ENCODE data around the gene MBOAT2.

Gene MBOAT2

GRCh38 chr2:8867363-8867762 lies 136.1 kb downstream of the MBOAT2 start:
- DNase-seq (ENCODE audit: low read depth in 2 of 3, low spot score in 2 of 3): no peak

GRCh38 chr2:8863331-8863953 lies 140.0 kb downstream of the MBOAT2 start:
- no peak for DNase-seq (ENCODE audit: low read depth in 2 of 3, low spot score in 2 of 3)

DNA sequence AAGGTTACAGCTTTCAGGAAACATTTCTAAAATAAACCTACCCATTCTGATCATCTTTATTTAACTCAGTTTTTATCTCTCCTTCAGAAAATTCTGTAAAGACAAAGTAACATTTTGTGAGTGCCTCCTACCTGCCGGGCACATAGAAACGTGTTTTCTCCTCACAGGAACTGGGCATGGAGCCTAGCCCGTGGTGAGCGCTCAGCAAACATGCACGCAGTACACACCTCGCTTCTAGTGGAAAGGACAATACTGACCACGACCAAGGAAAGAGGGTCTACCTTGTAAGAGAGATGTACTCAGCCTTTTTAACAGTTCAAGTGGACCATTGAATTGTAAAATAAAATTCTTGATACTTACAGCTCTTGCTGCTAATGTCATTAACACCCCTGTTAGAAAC lies 141.3 kb downstream of the MBOAT2 start:
- no peak for DNase-seq (ENCODE audit: low read depth in 2 of 3, low spot score in 2 of 3)

DNA sequence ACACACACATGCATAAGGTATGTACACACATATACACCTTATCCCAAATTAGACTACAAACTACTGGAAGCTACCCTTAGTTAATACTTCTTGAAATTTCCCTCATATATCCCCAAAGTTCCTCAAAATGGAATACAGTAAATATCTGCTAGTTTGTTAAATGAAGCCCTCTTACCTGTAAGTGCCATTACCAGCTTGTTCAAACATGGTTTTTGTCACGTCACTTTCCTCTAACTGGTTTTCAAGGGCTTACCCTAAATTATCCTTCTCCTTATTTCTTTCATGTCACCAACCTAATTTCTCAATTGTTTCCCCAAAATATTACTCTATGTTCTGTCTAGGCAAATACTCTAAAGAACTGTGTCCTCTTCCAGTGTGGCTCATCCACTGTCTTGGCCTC lies 141.7 kb downstream of the MBOAT2 start:
- no peak for DNase-seq (ENCODE audit: low read depth in 2 of 3, low spot score in 2 of 3)

DNA sequence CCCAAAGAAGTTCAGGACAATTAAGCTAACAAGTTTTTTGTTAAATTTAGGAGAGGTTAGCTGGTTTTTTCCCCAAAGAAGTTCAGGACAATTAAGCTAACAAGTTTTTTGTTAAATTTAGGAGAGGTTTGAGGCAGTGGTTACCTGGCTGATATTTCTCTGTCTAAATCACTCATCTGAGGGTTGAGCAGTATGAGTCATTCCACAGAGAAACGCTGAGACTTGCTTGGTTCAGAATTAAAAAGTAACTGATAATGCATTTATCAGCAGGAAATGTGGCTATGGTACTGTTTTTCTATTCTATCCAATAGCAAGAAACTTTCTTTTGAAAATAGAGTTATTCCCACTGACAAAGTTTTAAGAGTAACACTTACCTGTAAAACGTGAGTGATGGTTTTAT lies 143.2 kb downstream of the MBOAT2 start:
- DNase-seq (ENCODE audit: low read depth in 2 of 3, low spot score in 2 of 3): no peak

GRCh38 chr2:8858910-8859309 lies 144.6 kb downstream of the MBOAT2 start:
- no peak for DNase-seq (ENCODE audit: low read depth in 2 of 3, low spot score in 2 of 3)

GRCh38 chr2:8858264-8858663 lies 145.2 kb downstream of the MBOAT2 start:
- no peak for DNase-seq (ENCODE audit: low read depth in 2 of 3, low spot score in 2 of 3)

- no peak for DNase-seq (ENCODE audit: low read depth in 2 of 3, low spot score in 2 of 3)
Measured at GRCh38 chr2:8857709-8858108, 145.8 kb downstream of the MBOAT2 start.

DNA sequence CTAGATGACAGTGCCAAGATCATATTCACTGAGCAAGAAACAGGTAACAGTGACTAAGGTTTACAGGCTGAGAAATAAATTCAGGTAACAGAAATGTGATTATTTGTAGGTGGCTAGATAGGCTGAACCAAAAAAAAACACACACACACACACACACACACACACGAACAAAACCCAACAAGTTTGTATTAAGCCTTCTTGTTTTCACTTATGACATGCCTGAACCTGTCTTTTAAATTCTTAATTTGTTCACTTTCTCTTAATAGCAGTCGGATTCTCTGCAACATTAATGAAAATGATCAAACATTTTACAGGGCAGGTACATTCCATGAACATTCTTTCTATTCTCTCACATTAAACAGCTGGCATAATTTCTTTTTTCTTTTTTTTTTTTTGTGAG lies 147.3 kb downstream of the MBOAT2 start:
- DNase-seq (ENCODE audit: low read depth in 2 of 3, low spot score in 2 of 3): no peak

DNA sequence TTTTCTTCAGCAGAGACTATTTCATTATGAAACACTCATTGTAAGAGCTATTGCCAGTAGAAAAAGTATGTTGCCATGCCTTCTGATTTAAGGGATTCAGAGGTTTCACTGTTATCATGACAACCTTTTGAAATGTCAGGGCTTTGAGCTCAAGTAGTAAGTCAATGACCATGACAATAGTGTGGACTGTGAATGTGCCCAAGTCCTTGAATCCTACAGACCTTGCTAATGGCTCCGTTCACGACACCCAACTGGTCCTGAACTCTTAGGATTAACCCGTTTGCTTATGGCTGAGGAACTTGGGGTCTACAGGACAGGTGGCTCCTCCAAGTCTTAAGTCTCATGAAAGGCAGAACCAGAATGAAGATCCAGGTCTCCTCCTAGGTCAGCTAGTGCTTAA lies 148.5 kb downstream of the MBOAT2 start:
- no peak for DNase-seq (ENCODE audit: low read depth in 2 of 3, low spot score in 2 of 3)

DNA sequence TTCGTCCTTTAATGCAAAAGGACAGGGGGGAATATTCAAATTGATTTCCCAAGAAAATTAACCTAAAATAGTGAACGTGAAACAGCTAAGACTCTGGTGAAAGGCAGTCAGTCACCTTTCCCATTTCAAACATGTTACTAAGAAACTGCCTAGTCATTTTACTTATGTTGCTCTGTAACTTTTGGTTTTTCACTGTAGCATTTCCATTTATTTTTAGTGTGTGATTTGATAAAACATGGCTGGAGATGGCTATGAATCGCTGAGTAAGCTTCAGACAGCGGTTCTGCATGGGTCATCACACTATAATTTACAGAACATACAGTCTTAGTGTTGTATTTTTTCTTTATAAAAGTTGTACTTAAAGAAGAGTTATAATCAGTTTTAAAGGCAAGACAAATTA lies 150.1 kb downstream of the MBOAT2 start:
- no peak for DNase-seq (ENCODE audit: low read depth in 2 of 3, low spot score in 2 of 3)

DNA sequence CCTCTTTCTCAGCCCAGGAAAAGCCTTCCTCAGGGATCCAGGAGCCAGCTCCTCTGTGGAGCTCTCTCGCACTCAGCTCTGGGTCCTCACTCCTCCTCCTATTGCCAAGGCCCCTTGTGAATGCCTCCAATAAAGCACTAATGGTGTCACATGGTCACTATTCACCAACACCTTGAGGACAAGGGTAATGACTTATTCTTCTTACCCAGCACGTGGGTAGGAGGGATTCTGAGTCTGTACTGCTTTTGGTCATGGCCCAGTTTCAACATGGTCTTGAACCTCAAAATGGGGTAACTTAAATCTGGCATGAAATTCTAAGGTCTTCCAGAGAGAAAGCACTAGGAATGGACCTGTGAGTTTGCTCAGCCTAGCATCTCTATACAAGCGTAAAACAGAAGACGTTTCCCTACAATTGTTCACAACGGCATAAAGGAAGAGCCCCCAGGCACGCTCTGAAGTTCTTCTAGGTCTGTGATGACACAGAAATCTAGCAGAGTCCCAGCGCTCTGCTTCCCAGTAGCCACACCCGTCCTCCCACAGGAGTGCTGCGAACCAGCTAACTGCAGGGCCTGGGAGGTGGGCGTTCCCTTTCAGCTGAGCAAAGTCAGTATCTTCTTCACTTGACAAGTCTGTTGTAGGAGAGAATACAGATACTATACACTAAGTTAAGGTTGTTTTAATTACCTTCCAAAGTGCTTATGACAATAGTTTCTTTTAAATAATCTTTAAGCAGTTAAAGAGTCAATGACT lies 151.5 kb downstream of the MBOAT2 start:
- no peak for DNase-seq (ENCODE audit: low read depth in 2 of 3, low spot score in 2 of 3)

GRCh38 chr2:8850845-8851487 lies 152.5 kb downstream of the MBOAT2 start:
- DNase-seq (ENCODE audit: low read depth in 2 of 3, low spot score in 2 of 3): no peak

- DNase-seq (ENCODE audit: low read depth in 2 of 3, low spot score in 2 of 3): no peak
Measured at GRCh38 chr2:8849327-8849726, 154.2 kb downstream of the MBOAT2 start.

DNA sequence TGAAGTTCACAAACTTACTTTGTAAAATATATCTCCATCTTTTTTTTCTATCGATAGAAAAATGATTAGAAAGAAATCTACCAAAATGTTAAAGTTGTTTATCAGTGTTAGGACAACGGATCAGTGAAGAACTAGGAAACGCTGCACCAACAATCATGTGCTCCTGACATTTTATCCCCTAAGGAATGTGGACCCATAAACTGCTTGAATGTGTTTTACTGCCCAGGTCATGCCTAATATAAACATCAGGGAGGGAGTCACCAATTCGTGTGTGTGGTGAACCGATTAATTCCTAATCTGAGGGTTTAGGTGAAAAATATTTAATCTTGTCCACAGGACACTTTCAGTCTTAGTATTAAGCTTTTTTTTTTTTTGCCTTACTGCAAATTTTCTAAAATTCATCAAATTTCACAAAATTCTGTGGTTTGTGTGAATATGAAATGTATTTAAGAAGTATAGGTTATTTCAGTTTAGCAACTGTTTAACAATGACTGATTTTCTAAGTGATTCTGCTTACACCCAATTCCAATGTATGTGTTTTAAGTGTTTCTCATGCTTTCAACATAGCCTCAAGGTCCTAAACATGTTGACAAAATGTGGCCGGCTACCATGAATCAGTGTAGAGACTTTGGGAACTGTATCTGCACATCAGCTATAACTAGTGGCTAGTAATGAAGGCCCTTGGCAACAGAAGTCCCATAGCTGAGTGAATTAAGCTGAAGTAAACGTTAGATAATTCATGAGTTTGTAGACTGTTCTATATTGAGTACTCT lies 155.0 kb downstream of the MBOAT2 start:
- DNase-seq (ENCODE audit: low read depth in 2 of 3, low spot score in 2 of 3): no peak

DNA sequence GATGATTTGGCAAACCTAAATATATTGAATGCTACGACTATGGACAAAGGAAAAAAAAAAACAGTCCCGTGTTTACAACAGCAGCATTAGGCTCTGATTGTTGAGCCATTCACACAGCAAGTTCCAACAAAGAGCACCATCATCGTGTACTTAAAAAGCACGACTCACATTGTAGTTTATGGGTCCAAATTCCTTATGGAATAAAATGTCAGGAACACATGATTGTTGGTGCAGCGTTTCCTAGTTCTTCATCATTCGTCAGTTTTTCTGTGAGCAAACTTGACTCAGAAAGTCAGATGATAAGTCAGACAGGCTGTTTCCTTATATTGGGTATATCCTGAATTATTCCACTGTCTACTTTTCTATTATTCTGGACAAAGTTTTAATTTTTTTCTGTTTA lies 156.1 kb downstream of the MBOAT2 start:
- DNase-seq (ENCODE audit: low read depth in 2 of 3, low spot score in 2 of 3): no peak

DNA sequence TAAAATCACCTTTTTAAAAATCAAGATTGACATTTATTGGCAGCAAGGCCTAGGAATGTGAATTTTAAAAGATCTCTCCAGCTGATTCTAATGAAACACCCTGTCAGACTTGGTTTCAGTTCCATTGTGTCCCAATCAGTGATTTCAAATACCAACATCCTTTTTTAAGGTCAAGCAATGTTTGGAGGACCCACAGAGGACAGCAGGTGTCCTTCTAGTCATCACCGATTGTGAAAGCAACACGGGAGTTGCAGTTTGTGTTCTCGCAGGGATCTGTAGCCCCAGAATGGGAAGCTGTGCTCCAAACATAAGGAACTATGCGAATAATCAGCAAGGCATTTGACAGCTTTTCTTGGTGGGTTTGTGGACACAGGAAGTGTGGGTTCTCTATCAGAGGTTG lies 161.6 kb downstream of the MBOAT2 start:
- no peak for DNase-seq (ENCODE audit: low read depth in 2 of 3, low spot score in 2 of 3)

DNA sequence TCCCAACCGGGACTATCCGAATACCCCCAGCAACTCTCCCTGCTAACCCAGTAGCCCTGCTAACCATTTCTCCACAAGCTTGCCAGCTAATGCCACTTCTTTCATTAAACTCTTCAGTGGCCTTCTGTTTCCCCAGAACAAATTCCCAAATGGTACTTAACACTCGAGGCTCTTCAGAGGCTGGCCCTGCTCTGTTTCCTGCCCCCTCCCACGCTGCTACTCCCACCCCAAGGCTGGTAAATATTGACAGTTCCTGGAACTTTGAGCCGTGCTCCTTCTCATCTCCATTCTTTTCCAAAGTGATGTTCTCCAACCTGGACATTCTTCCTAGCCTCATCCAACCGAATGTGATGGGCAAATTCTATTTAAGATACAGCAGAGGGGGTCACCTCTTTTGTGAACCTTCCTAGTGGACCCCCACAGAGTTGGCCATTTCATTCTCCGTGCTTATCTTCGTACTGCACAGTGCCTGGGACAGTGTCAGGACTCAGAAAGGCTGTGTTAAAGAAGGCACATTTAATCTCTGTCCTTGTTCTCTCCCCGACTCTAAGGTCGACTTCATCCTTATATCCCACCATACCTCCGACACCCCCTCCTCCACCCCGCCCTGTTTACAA lies 162.9 kb downstream of the MBOAT2 start:
- no peak for DNase-seq (ENCODE audit: low read depth in 2 of 3, low spot score in 2 of 3)

DNA sequence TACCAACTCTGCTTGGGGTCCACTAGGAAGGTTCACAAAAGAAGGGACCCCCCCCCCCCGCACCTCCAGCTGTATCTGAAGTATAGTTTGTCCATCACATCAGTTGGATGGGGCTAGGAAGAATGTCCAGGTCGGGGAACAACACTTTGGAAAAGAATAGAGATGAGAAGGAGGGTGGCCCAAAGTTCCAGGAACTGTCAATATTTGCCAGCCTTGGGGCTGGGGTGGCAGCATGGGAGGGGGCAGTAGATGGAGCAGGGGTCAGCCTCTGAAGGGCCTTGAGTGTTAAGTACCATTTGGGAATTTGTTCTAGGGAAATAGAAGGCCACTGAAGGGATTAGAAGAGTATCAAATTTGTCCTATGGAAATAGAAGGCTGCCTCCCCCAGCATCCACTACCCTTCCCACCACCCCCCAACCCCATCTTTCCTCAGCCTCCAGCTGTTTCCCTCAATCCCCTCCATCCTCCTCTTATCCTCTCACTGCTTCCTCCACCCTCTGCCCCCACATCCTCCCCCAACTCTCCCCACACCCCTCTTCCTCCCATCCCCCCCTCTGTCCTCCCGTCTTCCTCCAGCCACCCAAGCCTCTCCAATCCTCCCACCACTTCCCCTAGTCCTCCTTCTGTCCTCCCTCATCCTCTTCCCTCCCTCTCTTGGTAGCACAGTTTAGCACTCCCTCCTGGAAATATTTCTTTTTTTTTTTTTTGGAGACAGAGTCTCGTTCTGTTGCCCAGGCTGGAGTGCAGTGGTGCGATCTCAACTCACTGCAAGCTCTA lies 164.1 kb downstream of the MBOAT2 start:
- no peak for DNase-seq (ENCODE audit: low read depth in 2 of 3, low spot score in 2 of 3)

DNA sequence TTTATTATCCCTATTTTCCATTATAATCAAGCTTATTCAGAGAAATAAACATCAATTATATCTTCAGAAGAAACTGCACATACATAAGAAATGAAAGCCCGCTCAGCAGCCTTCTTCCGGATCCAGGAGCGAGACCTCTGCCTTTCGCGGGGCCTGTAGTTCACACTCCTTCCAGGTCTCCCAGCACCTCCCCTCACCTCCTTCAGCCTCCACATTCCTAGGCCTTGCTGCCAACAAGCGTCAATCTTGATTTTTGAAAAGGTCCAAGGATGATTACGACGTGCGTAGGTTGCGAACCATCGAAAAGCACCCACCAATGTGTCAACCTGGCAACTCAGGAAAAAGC lies 165.7 kb downstream of the MBOAT2 start:
- DNase-seq (ENCODE audit: low read depth in 2 of 3, low spot score in 2 of 3): no peak

Data from activated CD8-positive, alpha-beta memory T cell treated with anti-CD3 and anti-CD28 coated beads for 48 hours (primary cell).